Ovary (tissue), 3 donors: ENCODE data around the gene MYO3B.

ENCODE experiments used
- CTCF ChIP-seq, 3 donors: fragments of 450-650 bp in 2 of 3; fragments of 200-600 bp in 1 of 3; IDR thresholded peaks; one replicate each; pipeline versions ENCODE4 v1.5.1 to v1.8.0; 2016 to 2022; ENCODE audit warnings: antibody characterized with exemption in 3 of 3, mild to moderate bottlenecking in 1 of 3
- EP300 ChIP-seq: sonication (generic); formaldehyde crosslinking; IDR thresholded peaks from one replicate; pipeline ENCODE4 v1.6.1; 2017; ENCODE audit warnings: antibody characterized with exemption
- POLR2A ChIP-seq: fragments of 450-650 bp; IDR thresholded peaks from one replicate; pipeline ENCODE4 v1.6.1; 2017; ENCODE audit warnings: antibody characterized with exemption, mild to moderate bottlenecking, moderate library complexity
- donor health status: DM: no; HTN: no; CAD: no.

GRCh38 chr2:170250584-170250983 is 72.6 kb downstream of the MYO3B start:
- no peak for TF ChIP-seq POLR2A
- TF ChIP-seq CTCF (IDR thresholded peaks at IDR 0.05), result no peak
- TF ChIP-seq EP300, result no peak
